Keratinocyte (primary cell): ENCODE measurements around the gene LMO7. TPM values are rescaled to one million over a fixed set of nuclear protein-coding genes. Genes with fewer than 3 reads are reported as not detected.

Experiments used
- DNase-seq: peaks from one replicate; pipeline ENCODE4 v3.0.0-alpha.2; 2011; ENCODE audit warnings: low read depth, missing footprints, low spot score
- FAIRE-seq: peaks from 2 replicates; lab custom pipeline; 2011; peaks lifted over from hg19 to GRCh38; lab: Jason Lieb, UNC
- H2AFZ ChIP-seq: 2 replicates; pipeline ENCODE4 v1.6.0; 2012; ENCODE audit warnings: low read length, control low read depth, inconsistent platforms; ENCODE audit not compliant: control insufficient read depth
- H3K27ac ChIP-seq: 2 replicates; pipeline ENCODE4 v1.5.1; 2011; ENCODE audit warnings: low read length; ENCODE audit not compliant: control insufficient read depth, insufficient read depth
- H3K27me3 ChIP-seq: 3 replicates; pipeline ENCODE4 v1.6.0; 2011; ENCODE audit warnings: low read length; ENCODE audit not compliant: control insufficient read depth, insufficient read depth; ENCODE audit errors: extremely low read depth
- H3K36me3 ChIP-seq, 2 experiments: 2 replicates in 1 of 2; 3 replicates in 1 of 2; pipeline ENCODE4 v1.5.1; 2011; ENCODE audit warnings: low read length in 2 of 2, mild to moderate bottlenecking in 1 of 2; ENCODE audit not compliant: control insufficient read depth in 2 of 2, insufficient read depth in 2 of 2; ENCODE audit errors: extremely low read depth in 1 of 2
- H3K4me1 ChIP-seq: 3 replicates; pipeline ENCODE4 v1.5.1; 2011; ENCODE audit warnings: low read length; ENCODE audit not compliant: control insufficient read depth, insufficient read depth; ENCODE audit errors: extremely low read depth
- H3K4me2 ChIP-seq: 3 replicates; pipeline ENCODE4 v1.6.0; 2011; ENCODE audit warnings: low read depth, low read length; ENCODE audit not compliant: control insufficient read depth, insufficient read depth; ENCODE audit errors: extremely low read depth
- H3K4me3 ChIP-seq, 3 experiments: fragments of 200-600 bp in 1 of 3; sonication (generic) in 1 of 3; 2 replicates in 2 of 3; 3 replicates in 1 of 3; pipeline ENCODE4 v1.5.1; 2011 to 2016; ENCODE audit warnings: low read length in 3 of 3, mild to moderate bottlenecking in 3 of 3, control low read depth in 2 of 3, inconsistent platforms in 1 of 3, low read depth in 1 of 3, mixed read lengths in 1 of 3, mixed run types in 1 of 3, moderate library complexity in 1 of 3; ENCODE audit not compliant: control insufficient read depth in 2 of 3, insufficient read depth in 2 of 3; ENCODE audit errors: extremely low read depth in 1 of 3
- H3K79me2 ChIP-seq: 2 replicates; pipeline ENCODE4 v1.6.0; 2012; ENCODE audit warnings: low read length; ENCODE audit not compliant: control insufficient read depth, insufficient read depth
- H3K9ac ChIP-seq: 3 replicates; pipeline ENCODE4 v1.6.0; 2011; ENCODE audit warnings: low read length; ENCODE audit not compliant: control insufficient read depth, insufficient read depth; ENCODE audit errors: extremely low read depth
- H3K9me1 ChIP-seq: 3 replicates; pipeline ENCODE4 v1.6.0; 2011; ENCODE audit warnings: low read length; ENCODE audit not compliant: control insufficient read depth, insufficient read depth; ENCODE audit errors: extremely low read depth
- H3K9me3 ChIP-seq: 2 replicates; pipeline ENCODE4 v1.5.1; 2012; ENCODE audit warnings: low read depth, low read length; ENCODE audit not compliant: control insufficient read depth
- H4K20me1 ChIP-seq: 3 replicates; pipeline ENCODE4 v1.6.0; 2011; ENCODE audit warnings: low read length; ENCODE audit not compliant: control insufficient read depth, insufficient read depth; ENCODE audit errors: extremely low read depth
- CTCF ChIP-seq, 3 experiments: IDR thresholded peaks in 1 of 3; conservative IDR thresholded peaks in 1 of 3; optimal IDR thresholded peaks in 1 of 3; 2 replicates in 2 of 3; 3 replicates in 1 of 3; pipeline versions ENCODE3 to v1.5.1; 2011; ENCODE audit warnings: low read length in 3 of 3, mild to moderate bottlenecking in 3 of 3, moderate library complexity in 2 of 3, control low read depth in 1 of 3, inconsistent platforms in 1 of 3; ENCODE audit not compliant: insufficient read depth in 2 of 3; ENCODE audit errors: extremely low read depth in 1 of 3
- EZH2 ChIP-seq: IDR thresholded peaks from one replicate; pipeline ENCODE4 v1.6.1; 2012; ENCODE audit warnings: inconsistent platforms, mild to moderate bottlenecking, low read length, moderate library complexity
- dilution Hi-C: fragments of 300-500 bp; cut with MboI; formaldehyde crosslinking; loops from one replicate; pipeline ENCODE4 v1.7.0; 2020; ENCODE audit warnings: low sequenced_read_pairs; ENCODE audit not compliant: extremely low pct_ligation_motif_present
- polyA plus RNA-seq, 5 experiments: library from polyadenylated mRNA; depleted of rRNA in 3 of 5; stranded (reverse) in 3 of 5; stranded (forward) in 1 of 5; unstranded in 1 of 5; fragments of >200 nt; gene quantifications; 1 replicate in 1 of 5; 2 replicates in 3 of 5; 3 replicates in 1 of 5; pipeline versions ENCODE4 v1.2.1 to v1.2.3, GENCODE V29; 2011 to 2012; ENCODE audit warnings: missing spikeins in 2 of 5, low read depth in 1 of 5, low replicate concordance in 1 of 5

The LMO7 gene
- polyA plus RNA-seq, 1 donor (not counting 4 experiments of a cell fraction or from before 2014, with no cell fraction given) = 8.9 TPM

GRCh38 chr13:75651013-75651412 is 14.9 kb downstream of the LMO7 start:
- DNase-seq (no peak), FAIRE-seq (no peak)
- Histone ChIP-seq H3K4me1 (no peaks in the 10 kb centered on the region), H3K9me1 (no peaks in the 10 kb centered on the region), H2AFZ (no peak overlapping the region), H3K9me3 (no peaks in the 10 kb centered on the region), H3K4me2 (no peak overlapping the region), H3K79me2 (no peaks in the 10 kb centered on the region), H3K4me3 (no peak overlapping the region), H3K27ac (no peak overlapping the region), H4K20me1 (no peaks in the 10 kb centered on the region), H3K9ac (no peak overlapping the region), H3K27me3 (no peaks in the 10 kb centered on the region), H3K36me3 (no peaks in the 10 kb centered on the region)
- no peak for TF ChIP-seq CTCF (optimal IDR thresholded peaks at IDR 0.05 in 1 of 3, IDR thresholded peaks at IDR 0.05 in 1 of 3, conservative IDR thresholded peaks at IDR 0.05 in 1 of 3; ENCODE audit: extremely low read depth in 1 of 3, insufficient read depth in 2 of 3, low read length in 3 of 3)
- no peak for TF ChIP-seq EZH2
- dilution Hi-C loops = no loop called here

- TF ChIP-seq CTCF (optimal IDR thresholded peaks at IDR 0.05 in 1 of 3, IDR thresholded peaks at IDR 0.05 in 1 of 3, conservative IDR thresholded peaks at IDR 0.05 in 1 of 3; ENCODE audit: extremely low read depth in 1 of 3, insufficient read depth in 2 of 3, low read length in 3 of 3) (no peak), EZH2 (no peak)
- no peaks in the 10 kb centered on the region for H3K79me2 ChIP-seq
- no peaks in the 10 kb centered on the region for H3K9me3 ChIP-seq
- H3K27ac ChIP-seq = no peak overlapping the region
- H3K4me1 ChIP-seq = no peaks in the 10 kb centered on the region
- H3K36me3 ChIP-seq = no peaks in the 10 kb centered on the region
- no peaks in the 10 kb centered on the region for H3K9me1 ChIP-seq
- no peak overlapping the region for H2AFZ ChIP-seq
- no peaks in the 10 kb centered on the region for H4K20me1 ChIP-seq
- no peaks in the 10 kb centered on the region for H3K27me3 ChIP-seq
- dilution Hi-C loops = no loop called here
- no peak for FAIRE-seq
- DNase-seq = no peak
- no peak overlapping the region for H3K9ac ChIP-seq
- no peak overlapping the region for H3K4me2 ChIP-seq
- no peak overlapping the region for H3K4me3 ChIP-seq
These were observed 16.6 kb downstream of the LMO7 start for GRCh38 chr13:75652726-75653125.
